Stimulated activated CD4-positive, alpha-beta T cell treated with anti-CD3 and anti-CD28 coated beads, Interleukin-15, amount 100 ng/mL, for 1 hour (primary cell): ENCODE data around the gene MRGPRD.

Source experiments
- DNase-seq, 2 donors: peaks; one replicate each; pipeline ENCODE4 v3.0.0-alpha.2; 2020; ENCODE audit warnings: low read depth in 1 of 2, low spot score in 1 of 2

MRGPRD gene

DNA sequence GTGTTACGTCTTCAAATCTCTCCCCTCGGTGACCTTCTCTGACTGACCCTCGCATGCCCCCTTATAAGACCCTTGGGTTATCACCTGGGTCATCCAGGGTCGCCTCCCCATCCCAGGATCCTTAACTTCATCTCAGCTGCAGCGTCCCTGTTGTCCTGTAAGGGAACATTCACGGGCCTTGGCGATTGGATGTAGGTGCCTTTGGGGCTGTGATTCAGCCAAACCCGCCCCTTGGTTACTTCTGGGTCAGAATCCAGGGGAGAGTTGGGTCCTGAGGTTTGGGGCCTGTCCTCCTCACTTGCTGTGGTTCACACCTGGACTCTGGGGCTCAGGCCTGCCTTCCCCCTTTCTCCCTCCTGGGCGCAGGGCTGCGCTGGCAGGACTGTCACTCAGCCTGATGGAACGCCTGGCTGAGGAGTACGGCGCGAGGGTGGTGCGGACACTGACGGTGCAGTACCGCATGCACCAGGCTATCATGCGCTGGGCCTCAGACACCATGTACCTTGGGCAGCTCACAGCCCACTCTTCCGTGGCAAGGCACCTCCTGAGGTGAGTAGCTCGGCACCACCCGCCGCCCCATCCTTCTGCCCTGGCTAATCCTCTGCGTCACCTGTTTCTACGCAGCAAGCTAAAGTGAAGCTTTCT is 47.7 kb downstream of the MRGPRD start:
- DNase-seq: no peak

DNA sequence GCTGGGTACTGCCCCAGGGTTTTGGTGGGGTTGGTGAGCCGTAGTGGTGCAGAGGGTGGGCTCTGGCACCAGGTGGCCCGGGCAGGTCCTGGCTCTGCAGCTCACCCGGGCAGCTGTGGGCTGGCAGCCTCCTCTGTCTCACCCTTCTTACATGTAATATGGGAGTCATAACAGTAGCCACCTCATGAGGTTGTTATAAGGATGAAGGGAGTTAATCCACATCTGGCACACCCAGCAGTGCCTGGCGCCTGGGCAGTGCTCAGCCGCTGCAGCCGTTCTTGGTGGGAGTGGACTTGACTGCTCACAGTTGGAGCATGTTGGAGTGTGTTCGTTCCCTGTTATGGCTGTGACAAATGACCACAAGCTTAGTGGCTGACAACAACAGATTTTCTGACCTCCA is 48.4 kb downstream of the MRGPRD start:
- DNase-seq: no peak

DNA sequence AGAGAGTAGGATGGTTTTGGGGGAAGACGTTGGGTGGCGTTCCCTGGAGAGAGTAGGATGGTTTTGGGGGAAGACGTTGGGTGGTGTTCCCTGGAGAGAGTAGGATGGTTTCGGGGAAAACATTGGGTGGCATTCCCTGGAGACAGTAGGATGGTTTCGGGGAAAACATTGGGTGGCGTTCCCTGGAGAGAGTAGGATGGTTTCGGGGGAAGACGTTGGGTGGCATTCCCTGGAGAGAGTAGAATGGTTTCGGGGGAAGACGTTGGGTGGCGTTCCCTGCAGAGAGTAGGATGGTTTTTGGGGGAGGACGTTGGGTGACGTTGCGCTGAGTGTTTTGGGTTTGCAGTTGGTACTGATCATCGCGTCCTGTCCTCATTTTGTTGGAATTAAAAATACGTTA is 48.9 kb downstream of the MRGPRD start:
- no peak for DNase-seq

DNA sequence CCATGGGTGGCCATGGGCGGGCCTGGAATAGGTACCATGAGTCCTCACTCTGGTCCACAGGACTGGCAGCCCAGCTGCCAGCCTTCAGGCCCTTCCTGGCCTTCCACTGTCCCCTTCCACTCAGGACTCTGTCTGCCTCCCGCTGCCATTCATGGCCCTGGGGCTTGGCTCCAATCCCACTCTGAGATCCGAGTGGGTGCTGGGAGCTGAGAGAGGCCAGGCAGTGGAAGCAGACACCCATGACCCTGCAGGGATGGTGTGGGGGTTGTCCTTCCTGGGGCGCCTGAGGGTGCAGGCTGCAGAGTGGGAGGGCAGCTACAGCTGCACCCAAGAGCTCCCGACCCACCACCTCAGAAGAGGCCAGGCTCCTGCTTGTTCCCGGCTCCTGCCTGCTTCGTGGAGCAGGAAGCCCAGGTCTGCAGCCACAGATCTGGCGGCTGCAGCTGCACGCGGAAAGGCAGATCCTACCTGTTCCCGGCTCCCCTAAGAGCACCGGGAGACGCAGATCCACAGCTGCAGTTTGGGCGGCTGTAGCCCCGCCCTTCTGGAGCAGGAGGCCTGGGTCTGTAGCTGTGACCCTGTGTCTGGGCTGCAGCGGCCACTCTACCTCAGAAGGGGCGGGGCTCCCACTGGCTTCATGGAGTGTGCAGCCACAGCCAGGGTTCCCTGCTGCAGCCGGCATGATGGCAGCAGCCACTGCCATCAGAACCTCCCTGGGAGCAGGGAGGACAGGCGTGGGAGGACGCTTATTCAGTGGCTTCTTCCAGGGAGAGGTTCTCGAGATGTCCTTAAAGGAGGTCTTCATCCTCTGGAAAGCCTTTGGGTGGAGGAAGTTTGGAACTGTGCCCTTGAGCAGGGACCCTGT is 49.6 kb downstream of the MRGPRD start:
- DNase-seq: no peak
